Mucosa of descending colon (tissue), 3 donors: ENCODE measurements around the gene MAPK12. TPM values are rescaled to one million over a fixed set of nuclear protein-coding genes. Genes with fewer than 3 reads are reported as not detected.

Experiments
- ATAC-seq: fragments of 200-7000 bp; cut with Tn5 transposase; one replicate; pipeline ENCODE4 v1.9.1; 2020; ENCODE audit warnings: mild to moderate bottlenecking, moderate library complexity
- DNase-seq, 3 donors: peaks; one replicate each; pipeline ENCODE4 v3.0.0-alpha.2; 2020
- H3K36me3 ChIP-seq: fragments of 200-600 bp; one replicate; pipeline ENCODE4 v1.8.0; 2021; ENCODE audit warnings: low read depth, mild to moderate bottlenecking
- H3K4me1 ChIP-seq: fragments of 200-600 bp; one replicate; pipeline ENCODE4 v1.8.0; 2021; ENCODE audit warnings: low read depth, mild to moderate bottlenecking
- H3K4me3 ChIP-seq: fragments of 200-600 bp; one replicate; pipeline ENCODE4 v1.8.0; 2021; ENCODE audit warnings: mild to moderate bottlenecking
- H3K9me3 ChIP-seq: fragments of 200-600 bp; one replicate; pipeline ENCODE4 v1.8.0; 2021; ENCODE audit warnings: mild to moderate bottlenecking
- CTCF ChIP-seq: fragments of 200-600 bp; IDR thresholded peaks from one replicate; pipeline ENCODE4 v1.8.0; 2022; ENCODE audit warnings: antibody characterized with exemption, mild to moderate bottlenecking
- intact Hi-C, 2 donors: fragments of 100-400 bp; cut with DNase I in 1 of 2; cut with micrococcal nuclease in 1 of 2; formaldehyde crosslinking; loops; one replicate each; pipeline versions ENCODE4 v1.11.0 to v1.11.1; 2022; cut with DNase I, micrococcal nuclease
- total RNA-seq, 3 donors: library from RNA; stranded (reverse); fragmentation: NEBNext Ultra II Directional in 2 of 3; extraction: Animal tissue kit (Norgen Biotek cat#: 25700) in 2 of 3; gene quantifications; one replicate each; pipeline versions ENCODE4 v1.2.1 to v1.2.4, GENCODE V29; 2021 to 2023
- donor health status: DM: no; HTN: no; CAD: no; lungs with moderate emphysema.
- donor health status: DM: no; HTN: no; CAD: no.
- donor health status: DM: no; HTN: yes; CAD: no.

The MAPK12 gene
- total RNA-seq, 3 donors from 2014 or later: 2.3 to 6.5 (median 5.2) TPM

- intact Hi-C loops: loop anchor here (5.0 to 10.0 kb wide), 2 partner anchors 93 to 245 kb away; partner anchors contain the start of gene PPP6R2 (in 1 of the 2)
- H3K4me1 ChIP-seq: peaks cover 36% of the 10 kb centered on the region
- no peaks in the 10 kb centered on the region for H3K36me3 ChIP-seq
- no peaks in the 10 kb centered on the region for H3K9me3 ChIP-seq
- peak in 1 of 3 donors; percentile 48 for DNase-seq
- TF ChIP-seq CTCF: no peak
- H3K4me3 ChIP-seq: no peak overlapping the region
- no peak for ATAC-seq
Observed at GRCh38 chr22:50249341-50250248, 11.9 kb downstream of the MAPK12 start.

- no peak for ATAC-seq
- DNase-seq: peak in 2 of 3 donors; percentile 41 to 63
- peaks cover 41% of the 10 kb centered on the region for H3K4me1 ChIP-seq
Observed at GRCh38 chr22:50248196-50249081, 13.0 kb downstream of the MAPK12 start.

GRCh38 chr22:50247748-50248147 lies 13.7 kb downstream of the MAPK12 start:
- Histone ChIP-seq H3K9me3 (no peaks in the 10 kb centered on the region), H3K4me3 (no peak overlapping the region), H3K36me3 (no peaks in the 10 kb centered on the region), H3K4me1 (peaks cover 48% of the 10 kb centered on the region)
- ATAC-seq (peak; percentile 38), DNase-seq (peak; percentile 80 to 85 (median 82))
- no peak for TF ChIP-seq CTCF
- intact Hi-C loops: loop anchor here in 1 of 2 donors (10.0 kb wide), 1 partner anchor 247 kb away; no protein-coding TSS in a partner anchor

More at GRCh38 chr22:50248196-50249081, 13.0 kb downstream of the MAPK12 start:
- Histone ChIP-seq H3K9me3 (no peaks in the 10 kb centered on the region), H3K36me3 (no peaks in the 10 kb centered on the region), H3K4me3 (no peak overlapping the region)
- intact Hi-C loops: loop anchor here in 1 of 2 donors (10.0 kb wide), 1 partner anchor 246 kb away; no protein-coding TSS in a partner anchor
- TF ChIP-seq CTCF: no peak

- DNase-seq (peak in 1 of 3 donors; percentile 56), ATAC-seq (no peak)
- Histone ChIP-seq H3K36me3 (no peaks in the 10 kb centered on the region), H3K4me1 (peaks cover 59% of the 10 kb centered on the region), H3K4me3 (no peak overlapping the region), H3K9me3 (no peaks in the 10 kb centered on the region)
- no peak for TF ChIP-seq CTCF
- intact Hi-C loops: loop anchor here in 1 of 2 donors (10.0 kb wide), 1 partner anchor 248 kb away; no protein-coding TSS in a partner anchor
Observed at GRCh38 chr22:50246242-50247175, 15.0 kb downstream of the MAPK12 start.
